C4-2B (cell line): ENCODE data around the gene DIAPH2.

Experiments
- H3K27ac ChIP-seq: fragments of 450-650 bp; 2 replicates; pipeline ENCODE4 v1.5.1; 2017
- ZFX ChIP-seq: fragments of 450-650 bp; IDR thresholded peaks from 2 replicates; pipeline ENCODE4 v1.6.1; 2017
- TF ChIP-seq, protein P1 (sequence below): fragments of 450-650 bp; conservative IDR thresholded peaks from 2 replicates; pipeline ENCODE4 v1.5.1; 2017; ENCODE audit warnings: mild to moderate bottlenecking

Gene DIAPH2

DNA sequence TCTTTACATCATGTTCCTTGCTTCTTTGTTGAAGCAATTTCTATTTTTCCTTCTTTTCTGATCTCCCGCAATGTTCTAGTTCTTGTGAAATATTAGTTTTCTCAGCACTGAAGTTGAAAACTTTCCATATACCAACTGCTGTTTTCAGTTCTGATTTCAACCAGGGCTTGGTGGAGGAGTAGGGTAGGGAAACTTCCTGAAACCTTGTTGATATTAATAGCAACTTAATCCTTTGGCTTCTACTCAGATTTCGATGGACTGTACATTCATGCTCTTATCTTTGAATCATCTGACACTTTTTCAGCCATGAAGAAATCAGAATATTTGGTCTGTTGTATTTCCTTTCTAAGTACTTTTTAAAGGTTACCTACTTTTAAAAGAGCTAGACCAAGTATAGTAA, 514.9 kb downstream of the DIAPH2 start:
- no peak overlapping the region for H3K27ac ChIP-seq
- TF ChIP-seq ZFX: no peak
- TF ChIP-seq, protein P1, sequence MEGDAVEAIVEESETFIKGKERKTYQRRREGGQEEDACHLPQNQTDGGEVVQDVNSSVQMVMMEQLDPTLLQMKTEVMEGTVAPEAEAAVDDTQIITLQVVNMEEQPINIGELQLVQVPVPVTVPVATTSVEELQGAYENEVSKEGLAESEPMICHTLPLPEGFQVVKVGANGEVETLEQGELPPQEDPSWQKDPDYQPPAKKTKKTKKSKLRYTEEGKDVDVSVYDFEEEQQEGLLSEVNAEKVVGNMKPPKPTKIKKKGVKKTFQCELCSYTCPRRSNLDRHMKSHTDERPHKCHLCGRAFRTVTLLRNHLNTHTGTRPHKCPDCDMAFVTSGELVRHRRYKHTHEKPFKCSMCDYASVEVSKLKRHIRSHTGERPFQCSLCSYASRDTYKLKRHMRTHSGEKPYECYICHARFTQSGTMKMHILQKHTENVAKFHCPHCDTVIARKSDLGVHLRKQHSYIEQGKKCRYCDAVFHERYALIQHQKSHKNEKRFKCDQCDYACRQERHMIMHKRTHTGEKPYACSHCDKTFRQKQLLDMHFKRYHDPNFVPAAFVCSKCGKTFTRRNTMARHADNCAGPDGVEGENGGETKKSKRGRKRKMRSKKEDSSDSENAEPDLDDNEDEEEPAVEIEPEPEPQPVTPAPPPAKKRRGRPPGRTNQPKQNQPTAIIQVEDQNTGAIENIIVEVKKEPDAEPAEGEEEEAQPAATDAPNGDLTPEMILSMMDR: no peak

DNA sequence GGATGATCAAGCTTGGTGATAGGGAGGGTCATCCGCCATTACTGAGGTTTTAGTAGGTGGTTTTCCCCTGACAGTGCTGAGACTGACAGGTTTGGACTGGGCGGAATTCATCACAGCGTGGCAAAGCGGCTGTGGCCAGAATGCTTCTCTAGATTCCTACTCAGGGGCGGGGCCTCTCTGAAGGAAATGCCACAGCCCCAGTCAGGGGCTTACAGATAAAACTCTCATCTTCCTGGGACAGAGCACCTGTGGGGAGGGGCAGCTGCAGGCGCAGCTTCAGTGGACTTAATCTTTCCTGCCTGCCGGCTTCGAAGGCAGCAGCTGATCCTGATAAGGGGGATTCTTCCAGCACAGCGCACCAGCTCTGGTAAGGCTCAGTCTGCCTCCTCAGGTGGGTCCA, 515.8 kb downstream of the DIAPH2 start:
- TF ChIP-seq, protein P1: no peak
- no peak for TF ChIP-seq ZFX
- H3K27ac ChIP-seq: no peak overlapping the region

DNA sequence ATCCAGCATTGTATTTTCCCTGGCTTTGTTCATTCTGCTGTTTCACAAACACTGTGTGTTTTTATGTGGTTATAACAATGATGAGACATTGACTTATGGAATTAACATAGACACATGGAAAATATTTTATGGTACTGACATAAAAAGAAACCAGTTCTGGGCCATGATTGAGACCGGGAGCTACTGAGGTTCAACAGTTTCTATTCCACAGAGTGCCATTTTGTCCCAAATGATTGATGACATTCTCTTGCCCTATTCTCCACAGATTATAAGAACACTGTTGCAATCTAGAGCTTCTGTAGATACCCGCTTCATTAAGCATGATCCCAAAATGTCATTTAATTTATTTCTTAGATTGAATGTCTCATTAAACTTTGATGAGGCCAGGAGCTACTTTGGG, 525.9 kb downstream of the DIAPH2 start:
- TF ChIP-seq, protein P1: no peak
- TF ChIP-seq ZFX: no peak

DNA sequence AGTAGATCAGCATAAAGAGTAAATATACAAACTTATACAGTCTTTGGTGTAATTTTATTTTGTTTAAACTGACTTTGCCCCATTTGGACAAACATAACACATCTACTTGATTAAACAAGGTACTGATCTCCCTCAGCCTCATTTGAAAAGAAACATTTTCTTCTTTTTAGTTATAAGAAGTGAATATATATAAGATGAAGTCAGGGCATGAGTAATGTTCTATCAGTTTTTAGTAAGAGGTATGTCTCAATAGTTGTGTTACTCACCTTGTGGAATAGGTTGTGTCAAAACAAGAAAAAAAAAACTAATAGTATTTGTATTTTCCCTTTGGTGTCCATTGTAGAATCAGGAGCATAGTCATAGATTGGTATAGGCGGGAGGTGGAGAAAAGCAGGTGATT, 526.4 kb downstream of the DIAPH2 start:
- TF ChIP-seq ZFX: no peak
- TF ChIP-seq, protein P1: no peak
- no peak overlapping the region for H3K27ac ChIP-seq

More for the DNA sequence above, 525.9 kb downstream of the DIAPH2 start:
- no peak overlapping the region for H3K27ac ChIP-seq

DNA sequence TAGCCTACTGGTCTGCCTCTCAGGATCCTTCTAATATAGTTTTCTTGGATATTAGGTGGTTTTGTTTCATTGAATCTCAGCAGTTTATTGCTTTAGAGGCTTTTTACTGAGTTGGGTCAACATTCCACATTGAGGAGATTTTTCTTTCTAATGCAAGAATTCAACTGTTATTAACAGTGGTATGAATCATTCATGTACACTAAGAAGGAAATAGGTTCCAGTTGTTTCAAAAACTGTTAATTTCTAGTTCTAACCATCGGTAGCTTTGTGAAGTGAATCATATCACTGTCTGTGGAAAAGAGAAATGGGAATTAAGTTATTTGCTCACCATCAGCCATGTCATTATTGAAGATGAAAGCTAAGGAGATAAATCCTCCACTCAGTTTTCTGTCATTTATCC, 530.5 kb downstream of the DIAPH2 start:
- no peak overlapping the region for H3K27ac ChIP-seq
- TF ChIP-seq, protein P1: no peak
- no peak for TF ChIP-seq ZFX

DNA sequence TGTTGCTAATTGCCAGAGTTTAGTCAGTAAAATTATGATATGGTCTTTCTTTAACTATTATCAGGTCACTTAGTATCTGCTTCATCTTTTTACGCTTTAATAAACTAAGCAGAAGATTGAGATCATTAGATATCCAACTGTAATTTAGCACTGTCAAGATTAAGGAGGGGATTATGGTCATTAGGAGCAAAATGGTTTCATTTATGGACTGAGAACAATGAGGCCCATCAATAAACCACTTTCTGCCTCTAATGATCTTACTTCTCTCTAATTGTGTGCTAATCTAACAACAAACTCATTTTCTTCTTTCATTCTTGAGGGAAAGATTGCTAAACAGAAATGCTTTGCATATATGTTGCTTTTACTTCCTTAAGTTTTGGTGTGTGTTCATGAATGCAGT, 539.5 kb downstream of the DIAPH2 start:
- TF ChIP-seq ZFX: no peak
- TF ChIP-seq, protein P1: no peak
- H3K27ac ChIP-seq: no peak overlapping the region

DNA sequence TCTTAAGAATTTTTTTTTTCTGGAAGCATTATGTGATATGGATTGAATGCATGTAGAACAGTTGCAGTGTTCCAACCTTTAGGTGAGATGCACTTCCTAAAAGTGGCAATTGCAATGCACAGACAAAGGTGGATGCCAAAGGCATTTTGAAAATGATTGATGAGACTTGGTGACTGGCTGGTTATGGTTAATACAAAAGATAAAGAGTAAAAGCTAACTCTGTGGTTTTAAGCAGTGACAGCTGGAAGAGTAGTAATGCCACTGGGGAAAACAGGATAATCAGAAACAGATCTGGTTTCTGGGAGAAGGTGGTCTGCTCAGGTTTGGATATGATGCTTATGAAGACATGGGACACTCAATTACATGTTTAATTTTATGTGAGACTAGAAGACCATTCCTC, 544.7 kb downstream of the DIAPH2 start:
- no peak for TF ChIP-seq ZFX
- TF ChIP-seq, protein P1: no peak
- H3K27ac ChIP-seq: no peak overlapping the region
